Activated naive CD4-positive, alpha-beta T cell treated with anti-CD3 and anti-CD28 coated beads, Interleukin-2, amount 50 U/mL, for 16 hours (primary cell): ENCODE data around the gene EPHB2.

Experiments
- DNase-seq: peaks from one replicate; pipeline ENCODE4 v3.0.0-alpha.2; 2020

Gene EPHB2

GRCh38 chr1:22782406-22782805 is 71.8 kb downstream of the EPHB2 start:
- no peak for DNase-seq

- no peak for DNase-seq
These were observed 73.7 kb downstream of the EPHB2 start for GRCh38 chr1:22784317-22784716.

- no peak for DNase-seq
These were observed 74.1 kb downstream of the EPHB2 start for GRCh38 chr1:22784737-22785136.

GRCh38 chr1:22786101-22786500 is 75.5 kb downstream of the EPHB2 start:
- DNase-seq = no peak

DNA sequence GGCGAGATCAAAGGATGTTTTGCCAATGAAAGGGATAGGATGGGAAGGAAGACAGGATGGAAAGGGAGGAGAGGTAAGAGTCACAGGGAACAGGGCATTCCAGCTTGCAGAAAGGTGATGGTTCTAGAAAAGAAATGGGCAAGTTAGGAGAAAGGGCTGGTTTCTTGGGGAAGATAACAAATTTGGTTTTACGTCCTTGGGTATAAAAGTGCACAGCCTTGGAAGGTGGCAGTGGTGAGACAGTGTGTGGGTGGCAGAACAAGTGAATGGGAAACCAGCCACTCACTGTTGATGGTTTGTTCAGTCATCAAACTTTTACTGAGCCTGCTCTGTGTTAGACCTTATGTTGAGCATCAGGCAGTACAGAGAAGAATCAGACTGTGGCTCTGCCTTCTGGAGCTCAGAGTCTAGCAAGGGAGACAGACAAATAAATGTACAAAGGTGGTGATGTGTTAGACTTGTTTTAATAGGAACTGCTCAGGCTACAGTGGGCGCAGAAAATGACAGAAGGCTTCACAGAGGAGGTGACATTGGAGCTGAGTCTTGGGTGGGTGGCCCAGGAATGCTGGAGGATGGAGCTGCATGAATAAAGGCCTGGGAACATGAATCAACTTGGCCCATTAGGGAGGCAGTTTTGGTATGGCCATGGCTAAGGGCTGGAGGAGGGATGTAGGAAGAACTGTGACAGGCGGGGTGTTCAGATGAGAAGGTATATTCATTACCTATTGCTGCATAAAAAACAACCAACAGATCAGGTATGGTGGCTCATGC is 76.3 kb downstream of the EPHB2 start:
- DNase-seq = no peak

- no peak for DNase-seq
These were observed 77.0 kb downstream of the EPHB2 start for GRCh38 chr1:22787636-22788035.

DNA sequence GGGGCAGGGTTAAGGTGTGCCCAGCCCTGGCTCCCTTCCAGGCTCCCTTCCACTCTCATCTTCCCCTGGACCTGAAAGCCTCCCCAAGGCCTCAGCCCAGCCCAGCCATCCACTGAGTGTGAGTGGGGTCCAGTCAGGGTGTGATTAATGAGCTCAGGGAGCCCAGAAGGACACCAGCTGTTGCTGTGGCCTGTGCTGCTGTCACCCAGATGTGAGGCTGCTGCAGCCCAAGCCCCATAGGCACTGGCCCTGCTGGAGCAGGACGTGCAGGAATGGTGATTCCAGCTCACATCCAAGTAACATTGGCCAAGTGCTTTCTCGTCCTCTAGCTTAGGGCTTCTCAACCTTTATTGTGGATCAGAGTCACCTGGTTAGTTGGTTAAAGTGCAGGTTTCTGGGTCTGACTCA is 77.6 kb downstream of the EPHB2 start:
- no peak for DNase-seq

- DNase-seq = no peak
These were observed 78.8 kb downstream of the EPHB2 start for GRCh38 chr1:22789356-22789994.

DNA sequence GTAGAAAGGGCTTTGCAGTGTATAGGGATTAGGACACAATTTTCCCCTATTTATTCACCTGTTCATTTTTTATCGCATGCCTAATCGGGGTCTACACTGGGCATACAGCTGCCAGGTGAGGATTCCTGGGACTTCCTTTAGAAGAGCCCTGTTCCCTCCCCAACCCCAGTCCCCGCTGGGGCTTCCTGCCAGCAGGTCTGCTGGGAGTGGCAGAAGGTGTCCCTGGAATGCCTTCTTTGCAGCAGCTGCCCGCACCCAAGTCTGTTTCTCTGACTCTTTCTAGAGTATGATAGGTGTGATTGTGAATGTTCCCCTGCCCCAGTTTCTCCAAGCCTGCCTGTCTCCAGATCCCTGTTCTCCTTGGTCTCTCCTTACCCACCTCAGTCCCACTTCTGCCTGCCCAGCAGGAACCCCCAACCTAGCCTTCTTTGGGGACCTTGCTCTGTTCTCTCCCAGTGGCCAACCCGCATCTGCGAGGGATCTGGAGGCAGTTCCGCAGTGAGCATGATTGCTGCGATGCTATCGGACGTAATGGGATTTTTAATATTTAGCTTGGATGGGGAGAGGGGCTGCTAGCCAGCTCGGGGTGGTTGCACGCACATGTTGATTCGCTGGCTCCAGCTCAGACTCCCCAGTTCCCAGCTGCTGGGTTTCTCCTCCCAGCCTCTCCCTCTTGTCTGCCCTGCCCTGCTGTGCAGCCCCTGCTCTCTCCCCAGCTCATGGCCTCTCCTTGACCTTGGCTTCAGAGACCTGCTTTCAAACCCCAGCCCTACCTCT is 79.8 kb downstream of the EPHB2 start:
- DNase-seq = no peak

- DNase-seq = no peak
These were observed 81.2 kb downstream of the EPHB2 start for GRCh38 chr1:22791831-22792347.

DNA sequence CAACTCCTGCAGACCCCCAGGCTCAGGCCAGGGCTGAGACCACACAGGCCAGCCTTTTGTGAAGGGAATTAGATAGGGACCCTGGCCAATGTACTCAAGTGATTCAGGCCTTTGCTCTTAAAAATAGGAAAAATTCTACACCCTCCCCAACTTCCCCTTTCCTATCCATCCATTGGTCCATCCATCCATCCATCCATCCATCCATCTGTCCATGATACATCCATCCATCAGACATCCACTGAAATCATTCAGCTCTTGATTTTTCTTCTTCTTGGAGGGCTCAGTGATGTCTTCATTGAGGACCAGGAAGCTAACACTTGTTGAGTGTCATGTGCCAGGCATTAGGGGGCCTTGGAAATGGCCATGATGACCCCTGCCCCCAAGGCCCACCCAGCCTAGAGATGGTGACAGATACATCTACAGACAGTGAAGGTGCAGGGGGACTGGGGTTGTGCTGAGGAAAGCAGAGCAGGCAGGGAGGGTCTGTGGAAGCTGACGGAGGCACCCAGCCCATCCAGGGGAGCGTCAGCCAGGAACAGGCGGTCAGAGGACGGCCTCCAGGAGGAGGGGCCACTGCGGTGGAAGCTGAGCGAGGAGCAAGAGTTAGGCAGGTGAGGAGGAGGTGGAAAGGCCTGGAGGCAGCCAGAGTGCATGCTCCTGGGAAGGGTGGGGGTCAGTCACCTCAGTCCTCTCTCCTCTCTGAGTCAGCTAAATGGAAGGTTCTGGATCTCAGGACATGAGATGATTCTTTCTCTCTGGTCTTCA is 81.9 kb downstream of the EPHB2 start:
- no peak for DNase-seq

- no peak for DNase-seq
These were observed 83.0 kb downstream of the EPHB2 start for GRCh38 chr1:22793647-22794046.

DNA sequence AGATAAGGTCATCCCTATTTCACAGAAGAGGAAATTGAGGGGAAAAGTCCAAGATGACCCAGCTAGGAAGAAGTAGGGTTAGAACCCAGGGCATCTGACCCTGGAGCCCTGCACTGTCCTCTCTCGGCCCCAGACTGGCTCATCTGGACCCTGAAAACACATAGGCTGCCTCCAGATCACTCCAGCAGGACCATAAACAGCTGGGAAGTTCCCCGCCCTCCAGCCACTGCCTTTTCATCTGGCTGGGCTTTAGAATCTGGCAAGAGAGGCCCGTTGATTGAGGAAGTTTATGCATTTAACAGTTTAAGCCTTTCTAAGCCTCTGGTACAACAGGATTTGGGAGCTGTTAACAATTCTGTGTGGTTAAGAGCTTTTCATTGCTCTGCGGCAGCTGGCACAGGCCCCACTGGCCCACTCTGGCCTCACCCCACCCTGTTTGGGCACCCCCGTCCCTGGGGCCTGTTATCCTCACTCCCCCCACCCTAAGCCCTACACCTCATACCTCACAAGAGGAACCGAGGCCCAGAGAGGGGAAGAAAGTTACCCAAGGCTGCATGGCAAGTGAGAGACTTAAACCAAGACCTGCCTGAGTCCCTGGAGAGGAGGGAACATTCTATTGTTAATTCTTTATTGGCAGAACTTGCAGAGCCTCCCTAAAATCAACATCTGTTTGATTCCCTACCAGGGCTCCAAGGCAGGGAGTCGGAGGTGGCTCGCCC is 84.2 kb downstream of the EPHB2 start:
- no peak for DNase-seq

DNA sequence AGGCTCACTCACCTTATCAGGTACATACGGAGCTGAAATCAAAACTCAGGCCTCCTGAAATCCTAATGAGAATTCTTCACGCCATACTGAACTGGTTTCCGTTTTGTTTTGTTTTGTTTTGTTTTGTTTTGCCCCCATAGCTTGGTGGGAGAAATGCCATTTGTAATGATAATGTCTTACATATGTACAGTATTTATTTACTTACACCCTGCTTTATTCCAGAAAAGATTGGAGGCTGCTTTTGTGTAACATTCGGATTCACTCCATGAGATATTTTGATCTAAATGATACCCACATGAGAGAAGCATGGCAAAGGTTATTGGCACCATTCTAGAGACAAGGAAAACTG is 84.7 kb downstream of the EPHB2 start:
- DNase-seq = no peak

DNA sequence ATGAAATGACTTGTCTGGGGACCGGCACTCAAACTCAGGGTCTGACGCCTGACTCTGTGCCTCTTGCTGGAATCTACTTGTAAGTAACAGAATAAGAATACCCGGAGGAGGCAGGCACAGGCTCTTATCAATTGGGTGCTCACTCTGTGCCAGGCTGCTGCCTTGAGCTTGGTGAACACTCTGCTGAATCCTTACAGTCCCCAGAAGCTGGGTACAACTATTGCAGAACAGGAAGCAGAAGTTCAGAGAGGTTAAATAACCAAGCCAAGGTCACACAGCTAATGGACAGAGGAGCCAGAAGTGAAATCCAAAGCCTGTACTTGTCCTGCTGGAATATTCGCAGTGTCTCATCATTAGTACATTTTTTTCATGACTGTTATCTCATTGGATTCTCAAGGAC is 86.0 kb downstream of the EPHB2 start:
- no peak for DNase-seq

DNA sequence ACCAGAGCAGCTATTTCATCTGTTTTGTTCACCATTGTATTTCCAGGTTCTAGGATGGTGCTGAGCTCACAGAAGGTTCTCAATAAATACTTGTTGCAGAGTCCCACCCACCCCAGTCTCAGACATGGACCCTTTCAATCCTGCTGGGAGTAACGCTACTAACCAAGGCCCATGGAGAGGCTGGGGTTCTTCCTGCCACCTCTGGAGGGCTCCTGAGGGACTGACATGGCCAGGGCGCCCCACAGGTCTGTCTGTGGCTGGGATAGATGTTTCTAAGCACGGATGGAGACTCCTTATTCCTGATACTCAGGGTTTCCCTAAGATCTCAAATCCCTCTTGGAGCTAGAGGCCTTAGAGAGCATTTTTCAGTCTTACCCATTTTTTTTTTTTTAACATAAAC is 87.4 kb downstream of the EPHB2 start:
- no peak for DNase-seq

GRCh38 chr1:22799971-22800370 is 89.3 kb downstream of the EPHB2 start:
- DNase-seq = no peak

- no peak for DNase-seq
These were observed 90.0 kb downstream of the EPHB2 start for GRCh38 chr1:22800629-22801028.

- no peak for DNase-seq
These were observed 90.7 kb downstream of the EPHB2 start for GRCh38 chr1:22801347-22801746.

GRCh38 chr1:22801761-22802160 is 91.1 kb downstream of the EPHB2 start:
- no peak for DNase-seq

- no peak for DNase-seq
These were observed 93.2 kb downstream of the EPHB2 start for GRCh38 chr1:22803833-22804232.

DNA sequence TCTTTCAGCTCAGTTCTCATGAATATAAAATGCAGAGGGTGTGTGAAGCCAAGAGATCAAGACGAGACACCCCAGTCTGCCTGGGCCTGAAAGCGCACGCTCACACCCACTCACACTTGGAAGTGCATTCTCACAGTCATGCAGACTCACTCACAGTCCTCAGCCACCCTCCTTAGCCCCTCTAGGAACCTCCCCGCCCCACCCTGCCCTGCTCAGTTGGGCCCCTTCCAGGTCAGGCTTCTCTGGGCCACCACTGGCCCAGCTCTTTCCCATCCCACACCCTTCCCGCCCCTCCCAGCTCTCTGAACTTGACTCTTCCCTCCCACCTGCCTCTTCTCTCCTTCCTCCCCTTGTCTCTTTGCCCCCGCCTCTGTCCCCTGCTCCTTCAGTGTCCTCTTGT is 93.8 kb downstream of the EPHB2 start:
- no peak for DNase-seq
